Liver (tissue), 9 donors: ENCODE results near the gene CYBB. TPM values are rescaled to one million over a fixed set of nuclear protein-coding genes. Genes with fewer than 3 reads are reported as not detected.
A peak's percentile ranks its signal among the peaks of the same experiment; 100 is the strongest.

Experiments
- DNase-seq: peaks from one replicate; pipeline ENCODE4 v3.0.0-alpha.2; 2017; ENCODE audit warnings: low spot score
- H3K27ac ChIP-seq, 2 donors: one replicate each; pipeline ENCODE4 v1.7.0; 2013; ENCODE audit warnings: inconsistent platforms in 2 of 2, low read length in 2 of 2, control low read depth in 1 of 2, low read depth in 1 of 2, mild to moderate bottlenecking in 1 of 2
- H3K27me3 ChIP-seq, 4 donors: one replicate each; pipeline versions ENCODE4 v1.6.1 to v1.7.0; 2013; ENCODE audit warnings: low read length in 3 of 4, inconsistent platforms in 1 of 4, mild to moderate bottlenecking in 1 of 4, moderate library complexity in 1 of 4; ENCODE audit not compliant: control insufficient read depth in 4 of 4, insufficient read depth in 4 of 4
- H3K36me3 ChIP-seq, 4 donors: one replicate each; pipeline versions ENCODE4 v1.6.1 to v1.7.0; 2013; ENCODE audit warnings: low read length in 3 of 4, mild to moderate bottlenecking in 3 of 4, low read depth in 1 of 4, moderate library complexity in 1 of 4; ENCODE audit not compliant: control insufficient read depth in 4 of 4, insufficient read depth in 3 of 4
- H3K4me1 ChIP-seq, 4 donors: one replicate each; pipeline versions ENCODE4 v1.6.1 to v1.7.0; 2013; ENCODE audit warnings: low read length in 3 of 4, mild to moderate bottlenecking in 3 of 4, moderate library complexity in 1 of 4; ENCODE audit not compliant: control insufficient read depth in 4 of 4, insufficient read depth in 4 of 4
- H3K4me3 ChIP-seq, 3 donors: one replicate each; pipeline versions ENCODE4 v1.6.1 to v1.7.0; 2013; ENCODE audit warnings: low read length in 3 of 3, control low read depth in 1 of 3, low read depth in 1 of 3, mild to moderate bottlenecking in 1 of 3
- H3K9ac ChIP-seq, 2 donors: one replicate each; pipeline ENCODE4 v1.7.0; 2013; ENCODE audit warnings: low read length in 2 of 2, mild to moderate bottlenecking in 2 of 2, moderate library complexity in 2 of 2, control low read depth in 1 of 2, low read depth in 1 of 2
- H3K9me3 ChIP-seq, 4 donors: one replicate each; pipeline versions ENCODE4 v1.6.1 to v1.7.0; 2013; ENCODE audit warnings: low read length in 3 of 4; ENCODE audit not compliant: control insufficient read depth in 4 of 4
- ATF3 ChIP-seq: IDR thresholded peaks from 2 replicates; pipeline ENCODE4 v1.6.1; 2016; ENCODE audit warnings: antibody characterized with exemption
- CTCF ChIP-seq: fragments of 150-350 bp; IDR thresholded peaks from 2 replicates; pipeline ENCODE4 v1.5.1; 2017; ENCODE audit warnings: improper control_type of control experiment, low read depth, low read length; ENCODE audit not compliant: missing input control
- FOXA1 ChIP-seq: IDR thresholded peaks from 2 replicates; pipeline ENCODE4 v1.6.1; 2016; ENCODE audit warnings: antibody characterized with exemption
- FOXA2 ChIP-seq: IDR thresholded peaks from 2 replicates; pipeline ENCODE4 v1.6.1; 2016; ENCODE audit warnings: antibody characterized with exemption
- GABPA ChIP-seq, 2 donors: IDR thresholded peaks in 1 of 2; conservative IDR thresholded peaks in 1 of 2; 2 replicates each; pipeline ENCODE4 v1.6.1; 2016; ENCODE audit warnings: antibody characterized with exemption in 2 of 2, mild to moderate bottlenecking in 1 of 2, moderate library complexity in 1 of 2
- HNF4A ChIP-seq, 2 donors: conservative IDR thresholded peaks; 2 replicates each; pipeline ENCODE4 v1.6.1; 2016; ENCODE audit warnings: antibody characterized with exemption in 2 of 2, mild to moderate bottlenecking in 2 of 2
- RAD21 ChIP-seq, 2 donors: IDR thresholded peaks; 2 replicates each; pipeline ENCODE4 v1.6.1; 2016; ENCODE audit warnings: antibody characterized with exemption in 2 of 2, mild to moderate bottlenecking in 2 of 2
- REST ChIP-seq: IDR thresholded peaks from 2 replicates; pipeline ENCODE4 v1.6.1; 2016; ENCODE audit warnings: antibody characterized with exemption, mild to moderate bottlenecking
- RXRA ChIP-seq, 2 donors: IDR thresholded peaks; 2 replicates each; pipeline ENCODE4 v1.6.1; 2017 to 2018; ENCODE audit warnings: antibody characterized with exemption in 2 of 2, mild to moderate bottlenecking in 1 of 2
- SP1 ChIP-seq: IDR thresholded peaks from 2 replicates; pipeline ENCODE4 v1.6.1; 2018; ENCODE audit warnings: antibody characterized with exemption, mild to moderate bottlenecking
- TAF1 ChIP-seq: conservative IDR thresholded peaks from 2 replicates; pipeline ENCODE4 v1.6.1; 2016; ENCODE audit warnings: antibody characterized with exemption, mild to moderate bottlenecking
- WGBS: extraction: QIAGEN DNeasy Blood & Tissue Kit; methylation state at CpG from one replicate; pipeline ENCODE4 v1.1.7; 2013; 5-methylcytosine and 5-hydroxymethylcytosine counted together
- polyA plus RNA-seq, 2 donors: library from polyadenylated mRNA; stranded (reverse) in 1 of 2; unstranded in 1 of 2; fragments of 200-250 nt in 1 of 2; fragments of >200 nt in 1 of 2; fragmentation: Nextera tagmentation in 1 of 2; extraction: Ambion mirVana in 1 of 2; gene quantifications; one replicate each; pipeline versions ENCODE4 v1.2.1 to v1.2.3, GENCODE V29; 2013 to 2015
- total RNA-seq, 2 donors: library from RNA; depleted of rRNA; stranded (reverse); fragments of >200 nt; gene quantifications; one replicate each; pipeline ENCODE4 v1.2.3, GENCODE V29; 2014
- donor health status: healthy.
- donor health status: healthy.
- donor health status: healthy.
- donor health status: healthy.
- donor health status: healthy.

Gene CYBB
- total and polyA plus RNA-seq, 4 donors: 2.8 to 65.7 (median 14.5) TPM

GRCh38 chrX:37860721-37861120 lies 80.9 kb downstream of the CYBB start:
- no peak for TF ChIP-seq ATF3
- TF ChIP-seq REST: no peak
- TF ChIP-seq SP1: no peak
- TF ChIP-seq FOXA2: no peak
- TF ChIP-seq RXRA (IDR thresholded peaks at IDR 0.05): no peak
- TF ChIP-seq RAD21 (IDR thresholded peaks at IDR 0.05): no peak
- no peak for TF ChIP-seq GABPA (IDR thresholded peaks at IDR 0.05 in 1 of 2, conservative IDR thresholded peaks at IDR 0.05 in 1 of 2)
- H3K4me3 ChIP-seq: no peak overlapping the region
- no peak for DNase-seq
- H3K9ac ChIP-seq: no peak overlapping the region
- H3K27me3 ChIP-seq: no peaks in the 10 kb centered on the region
- peaks cover 0 to 2% (median 0%) of the 10 kb centered on the region in 4 donors for H3K36me3 ChIP-seq
- H3K27ac ChIP-seq: no peak overlapping the region
- H3K9me3 ChIP-seq: no peaks in the 10 kb centered on the region
- 77% methylated on average over 6 of the region's 6 CpGs for WGBS
- peaks cover 0 to 10% (median under 1%) of the 10 kb centered on the region in 4 donors for H3K4me1 ChIP-seq

- peaks cover 0 to 13% (median under 1%) of the 10 kb centered on the region in 4 donors for H3K4me1 ChIP-seq
- DNase-seq: no peak
- no peaks in the 10 kb centered on the region for H3K27me3 ChIP-seq
- H3K27ac ChIP-seq: no peak overlapping the region
- H3K4me3 ChIP-seq: no peak overlapping the region
- H3K36me3 ChIP-seq: peaks cover 0 to 2% (median 0%) of the 10 kb centered on the region in 4 donors
- H3K9me3 ChIP-seq: no peaks in the 10 kb centered on the region
- no peak overlapping the region for H3K9ac ChIP-seq
- peak; percentile 41 for TF ChIP-seq SP1
- TF ChIP-seq CTCF: no peak
- peak; percentile 64 to 65 for TF ChIP-seq HNF4A (conservative IDR thresholded peaks at IDR 0.05)
- no peak for TF ChIP-seq FOXA1
- no peak for TF ChIP-seq TAF1
Observed at GRCh38 chrX:37862851-37863250, 83.0 kb downstream of the CYBB start.

Other genes starting within 250 kb of the CYBB start
- 1 to 10 TPM in 1 of 2 donors, under 1 TPM in 1; under 0.01 to 2.1 TPM for gene LANCL3, start 208.4 kb upstream of the CYBB start, total RNA-seq
- under 1 TPM in 1 of 2 donors, not detected in 1; 0.01 TPM for gene LANCL3, start 208.4 kb upstream of the CYBB start, polyA plus RNA-seq
- 10 to 100 TPM in 1 of 2 donors, 1 to 10 TPM in 1; 3.0 to 68.4 TPM for gene XK, start 94.3 kb upstream of the CYBB start, total RNA-seq
- gene XK, start 94.3 kb upstream of the CYBB start, polyA plus RNA-seq: under 1 TPM; 0.83 to 0.98 TPM
- 10 to 100 TPM in 1 of 2 donors, 1 to 10 TPM in 1; 9.5 to 13.4 TPM for gene DYNLT3, start 67.5 kb downstream of the CYBB start, total RNA-seq
- 10 to 100 TPM; 13.4 to 20.7 TPM for gene DYNLT3, start 67.5 kb downstream of the CYBB start, polyA plus RNA-seq
- 1 to 10 TPM in 1 of 2 donors, under 1 TPM in 1; 0.09 to 2.8 TPM for gene SYTL5, start 226.5 kb downstream of the CYBB start, total RNA-seq
- 1 to 10 TPM in 1 of 2 donors, under 1 TPM in 1; 0.82 to 1.2 TPM for gene SYTL5, start 226.5 kb downstream of the CYBB start, polyA plus RNA-seq